ENCODE measurements around the gene SF1. TPM values are rescaled to one million over a fixed set of nuclear protein-coding genes. Genes with fewer than 3 reads are reported as not detected.
A peak's percentile ranks its signal among the peaks of the same experiment; 100 is the strongest.

SF1 gene
- total and polyA plus RNA-seq, 2 donors from 2014 or later = 87.5 to 320 TPM

- Histone ChIP-seq H3K9ac (ENCODE audit: low read length in 3 of 3) (no peak within 1 kb of the TSS), H3K36me3 (ENCODE audit: control insufficient read depth in 2 of 3, insufficient read depth in 3 of 3, low read length in 3 of 3) (no peaks in the 10 kb centered on the region), H3K4me3 (ENCODE audit: low read length in 3 of 3) (peak within 1 kb of the TSS in 2 of 3 donors; percentile 48 to 50), H3K4me1 (ENCODE audit: control insufficient read depth in 2 of 3, insufficient read depth in 2 of 3, low read depth in 1 of 3, low read length in 3 of 3) (peaks cover 0 to 10% (median 3%) of the 10 kb centered on the region in 3 donors), H3K27ac (ENCODE audit: low read depth in 2 of 2, low read length in 2 of 2) (peak within 1 kb of the TSS; percentile 85 to 92), H3K9me3 (ENCODE audit: control insufficient read depth in 2 of 3, insufficient read depth in 1 of 3, low read length in 3 of 3) (no peaks in the 10 kb centered on the region), H3K27me3 (ENCODE audit: control insufficient read depth, insufficient read depth, low read length) (peaks cover 6% of the 10 kb centered on the region)
- no peak for FAIRE-seq
- DNase-seq = peak in 2 of 5 donors; percentile 84 to 93
- intact Hi-C loops (cut with DNase I) = no loop called here
- peak; percentile 40 for TF ChIP-seq CTCF (IDR thresholded peaks at IDR 0.05; ENCODE audit: borderline replicate concordance, extremely low read depth, insufficient read depth)
Observed at GRCh38 chr11:64743591-64744543, 34.5 kb downstream of the SF1 start, which contains the start of gene RASGRP2. Gene RASGRP2, minus strand, starts transcription at chr11:64744142. Its CDS starts 1,276 bp downstream, at chr11:64742866.

- Histone ChIP-seq H3K36me3 (ENCODE audit: control insufficient read depth in 2 of 3, insufficient read depth in 3 of 3, low read length in 3 of 3) (no peaks in the 10 kb centered on the region), H3K27me3 (ENCODE audit: control insufficient read depth, insufficient read depth, low read length) (peaks cover 6% of the 10 kb centered on the region), H3K27ac (ENCODE audit: low read depth in 2 of 2, low read length in 2 of 2) (peak overlapping the region; percentile 5 to 67), H3K4me3 (ENCODE audit: low read length in 3 of 3) (peak overlapping the region in 2 of 3 donors; percentile 48 to 56), H3K4me1 (ENCODE audit: control insufficient read depth in 2 of 3, insufficient read depth in 2 of 3, low read depth in 1 of 3, low read length in 3 of 3) (peaks cover 0 to 10% (median 3%) of the 10 kb centered on the region in 3 donors), H3K9ac (ENCODE audit: low read length in 3 of 3) (no peak overlapping the region), H3K9me3 (ENCODE audit: control insufficient read depth in 2 of 3, insufficient read depth in 1 of 3, low read length in 3 of 3) (no peaks in the 10 kb centered on the region)
- intact Hi-C loops (cut with DNase I) = no loop called here
- FAIRE-seq = no peak
- DNase-seq = peak; percentile 40 to 96 (median 58)
- peak; percentile 56 for TF ChIP-seq CTCF (IDR thresholded peaks at IDR 0.05; ENCODE audit: borderline replicate concordance, extremely low read depth, insufficient read depth)
Observed at GRCh38 chr11:64742889-64743590, 35.3 kb downstream of the SF1 start.

- Histone ChIP-seq H3K9ac (ENCODE audit: low read length in 3 of 3) (no peak overlapping the region), H3K9me3 (ENCODE audit: control insufficient read depth in 2 of 3, insufficient read depth in 1 of 3, low read length in 3 of 3) (no peaks in the 10 kb centered on the region), H3K27me3 (ENCODE audit: control insufficient read depth, insufficient read depth, low read length) (peaks cover 6% of the 10 kb centered on the region), H3K36me3 (ENCODE audit: control insufficient read depth in 2 of 3, insufficient read depth in 3 of 3, low read length in 3 of 3) (no peaks in the 10 kb centered on the region), H3K4me3 (ENCODE audit: low read length in 3 of 3) (peak overlapping the region in 2 of 3 donors; percentile 48 to 56), H3K27ac (ENCODE audit: low read depth in 2 of 2, low read length in 2 of 2) (peak overlapping the region; percentile 5 to 51), H3K4me1 (ENCODE audit: control insufficient read depth in 2 of 3, insufficient read depth in 2 of 3, low read depth in 1 of 3, low read length in 3 of 3) (peaks cover 0 to 10% (median 3%) of the 10 kb centered on the region in 3 donors)
- FAIRE-seq (no peak), DNase-seq (peak in 4 of 5 donors; percentile 54 to 84 (median 66))
- no peak for TF ChIP-seq CTCF (IDR thresholded peaks at IDR 0.05; ENCODE audit: borderline replicate concordance, extremely low read depth, insufficient read depth)
- intact Hi-C loops (cut with DNase I) = no loop called here
Observed at GRCh38 chr11:64742087-64742888, 36.1 kb downstream of the SF1 start.

Data from kidney (tissue), 14 donors.